ENCODE measurements around the gene RPL28. TPM values are rescaled to one million over a fixed set of nuclear protein-coding genes. Genes with fewer than 3 reads are reported as not detected.

The RPL28 gene
- total and polyA plus RNA-seq, 2 of the 13 experiments (the other 11 are each of a cell fraction or from before 2014, with no cell fraction given) = 105 to 420 TPM

DNA sequence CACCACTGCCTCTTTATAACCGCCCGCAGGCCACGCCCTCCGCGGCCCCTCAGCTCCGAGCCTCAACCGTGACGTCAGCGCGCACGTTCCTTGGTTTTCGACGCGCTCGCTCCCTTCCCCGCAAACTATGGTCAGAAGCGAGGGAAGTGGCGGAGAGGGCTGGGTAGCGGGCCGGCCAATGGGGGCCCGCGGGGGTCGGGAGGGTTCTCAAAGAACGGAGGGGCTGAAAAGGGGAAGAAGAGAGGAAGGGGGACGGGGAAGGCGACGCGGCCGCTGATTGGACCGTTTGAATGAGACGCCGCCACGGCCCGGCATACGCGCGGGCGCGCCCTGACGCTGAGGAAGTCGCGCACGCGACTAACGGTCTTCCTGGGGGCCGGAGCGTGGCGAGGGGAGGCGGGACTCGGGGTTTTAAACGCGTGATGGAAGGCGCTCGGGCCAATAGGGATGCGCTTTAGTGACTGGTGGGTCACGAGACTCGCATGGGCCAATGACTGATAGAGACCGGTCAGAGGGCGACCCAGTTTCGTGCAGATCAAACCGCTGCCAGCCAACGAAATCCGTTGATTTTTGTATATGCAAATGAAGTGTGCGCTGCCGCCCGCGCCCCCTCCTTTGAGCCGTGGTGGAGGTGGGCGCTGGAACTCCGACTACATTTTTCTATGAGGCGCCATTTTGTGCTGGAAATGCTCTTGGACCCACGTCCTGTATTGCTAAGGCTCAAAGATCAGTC is 22.2 kb downstream of the RPL28 start:
- WGBS (ENCODE audit: low lambda C conversion rate) = 47% methylated on average over 58 of the region's 72 CpGs
- DNase-seq (ENCODE audit: low spot score) = peak; percentile 83
- TF ChIP-seq TRIM24 (CRISPR knock-in tag; IDR thresholded peaks at IDR 0.05) (no peak), ZSCAN21 (CRISPR knock-in tag; IDR thresholded peaks at IDR 0.05; ENCODE audit: borderline replicate concordance) (no peak; the same call in 1 of the 2 replicates), SPEN (CRISPR knock-in tag; IDR thresholded peaks at IDR 0.05; ENCODE audit: low read depth) (no peak; the same call in none of the 2 replicates), ZNF232 (CRISPR knock-in tag; IDR thresholded peaks at IDR 0.05; ENCODE audit: borderline replicate concordance) (no peak), NR2F1 (CRISPR knock-in tag; IDR thresholded peaks at IDR 0.05) (no peak), NCOA5 (CRISPR knock-in tag; IDR thresholded peaks at IDR 0.05) (no peak), KDM4B (CRISPR knock-in tag; IDR thresholded peaks at IDR 0.05) (peak; percentile 34; the same call in 1 of the 2 replicates), ZFP41 (CRISPR knock-in tag; IDR thresholded peaks at IDR 0.05; ENCODE audit: borderline replicate concordance) (no peak), ZBTB20 (CRISPR knock-in tag; IDR thresholded peaks at IDR 0.05; ENCODE audit: borderline replicate concordance, low read depth) (no peak; the same call in 1 of the 2 replicates), SETDB1 (CRISPR knock-in tag; IDR thresholded peaks at IDR 0.05; ENCODE audit: borderline replicate concordance) (no peak), ATAD3A (CRISPR knock-in tag; IDR thresholded peaks at IDR 0.05) (no peak), ZNF766 (CRISPR knock-in tag; IDR thresholded peaks at IDR 0.05; ENCODE audit: borderline replicate concordance) (no peak), GTF2F1 (IDR thresholded peaks at IDR 0.05; ENCODE audit: low read length) (peak; percentile 93; the same call in 1 of the 2 replicates), HMGA1 (CRISPR knock-in tag; conservative IDR thresholded peaks at IDR 0.05) (no peak), ZFP1 (CRISPR knock-in tag; IDR thresholded peaks at IDR 0.05) (no peak), ZNF274 (CRISPR knock-in tag; IDR thresholded peaks at IDR 0.05) (no peak), ZNF292 (CRISPR knock-in tag; IDR thresholded peaks at IDR 0.05; ENCODE audit: borderline replicate concordance, low read depth) (no peak)
- TF ChIP-seq, protein P1, sequence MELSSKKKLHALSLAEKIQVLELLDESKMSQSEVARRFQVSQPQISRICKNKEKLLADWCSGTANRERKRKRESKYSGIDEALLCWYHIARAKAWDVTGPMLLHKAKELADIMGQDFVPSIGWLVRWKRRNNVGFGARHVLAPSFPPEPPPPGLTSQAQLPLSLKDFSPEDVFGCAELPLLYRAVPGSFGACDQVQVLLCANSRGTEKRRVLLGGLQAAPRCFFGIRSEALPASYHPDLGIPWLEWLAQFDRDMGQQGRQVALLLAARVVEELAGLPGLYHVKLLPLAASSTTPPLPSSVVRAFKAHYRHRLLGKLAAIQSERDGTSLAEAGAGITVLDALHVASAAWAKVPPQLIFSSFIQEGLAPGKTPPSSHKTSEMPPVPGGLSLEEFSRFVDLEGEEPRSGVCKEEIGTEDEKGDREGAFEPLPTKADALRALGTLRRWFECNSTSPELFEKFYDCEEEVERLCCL (CRISPR knock-in tag; IDR thresholded peaks at IDR 0.05; ENCODE audit: borderline replicate concordance) = no peak
- TF ChIP-seq, protein P2, sequence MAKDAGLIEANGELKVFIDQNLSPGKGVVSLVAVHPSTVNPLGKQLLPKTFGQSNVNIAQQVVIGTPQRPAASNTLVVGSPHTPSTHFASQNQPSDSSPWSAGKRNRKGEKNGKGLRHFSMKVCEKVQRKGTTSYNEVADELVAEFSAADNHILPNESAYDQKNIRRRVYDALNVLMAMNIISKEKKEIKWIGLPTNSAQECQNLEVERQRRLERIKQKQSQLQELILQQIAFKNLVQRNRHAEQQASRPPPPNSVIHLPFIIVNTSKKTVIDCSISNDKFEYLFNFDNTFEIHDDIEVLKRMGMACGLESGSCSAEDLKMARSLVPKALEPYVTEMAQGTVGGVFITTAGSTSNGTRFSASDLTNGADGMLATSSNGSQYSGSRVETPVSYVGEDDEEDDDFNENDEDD (CRISPR knock-in tag; IDR thresholded peaks at IDR 0.05; ENCODE audit: borderline replicate concordance) = peak; percentile 87
- TF ChIP-seq, protein P3, sequence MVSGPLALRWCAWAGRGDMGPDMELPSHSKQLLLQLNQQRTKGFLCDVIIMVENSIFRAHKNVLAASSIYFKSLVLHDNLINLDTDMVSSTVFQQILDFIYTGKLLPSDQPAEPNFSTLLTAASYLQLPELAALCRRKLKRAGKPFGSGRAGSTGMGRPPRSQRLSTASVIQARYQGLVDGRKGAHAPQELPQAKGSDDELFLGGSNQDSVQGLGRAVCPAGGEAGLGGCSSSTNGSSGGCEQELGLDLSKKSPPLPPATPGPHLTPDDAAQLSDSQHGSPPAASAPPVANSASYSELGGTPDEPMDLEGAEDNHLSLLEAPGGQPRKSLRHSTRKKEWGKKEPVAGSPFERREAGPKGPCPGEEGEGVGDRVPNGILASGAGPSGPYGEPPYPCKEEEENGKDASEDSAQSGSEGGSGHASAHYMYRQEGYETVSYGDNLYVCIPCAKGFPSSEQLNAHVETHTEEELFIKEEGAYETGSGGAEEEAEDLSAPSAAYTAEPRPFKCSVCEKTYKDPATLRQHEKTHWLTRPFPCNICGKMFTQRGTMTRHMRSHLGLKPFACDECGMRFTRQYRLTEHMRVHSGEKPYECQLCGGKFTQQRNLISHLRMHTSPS (CRISPR knock-in tag; IDR thresholded peaks at IDR 0.05; ENCODE audit: low read depth) = no peak

More for the DNA sequence above, 22.2 kb downstream of the RPL28 start:
- TSS peak; percentile 69 for BruUV-seq (replicated peaks)
- ATAC-seq (peak; percentile 86), FAIRE-seq (peak; percentile 18)
- in situ Hi-C loops (cut with HindIII; ENCODE audit: extremely low pct_ligation_motif_present, low pct_unique_long_range_greater_than_20kb) (loop anchor here (5.0 kb wide), 1 partner anchor 261 kb away; the partner anchor contains the start of gene TNNT1), intact Hi-C loops (cut with micrococcal nuclease; ENCODE audit: unreplicated experiment) (no loop called here)
- Histone ChIP-seq H3K79me2 (ENCODE audit: insufficient read depth, low read length) (peaks cover 16% of the 10 kb centered on the region), H3K4me3 (replicated peaks in 1 of 3; ENCODE audit: insufficient read depth in 1 of 3, low read depth in 2 of 3, low read length in 3 of 3) (peak overlapping the region; percentile 82 to 88 (median 83); a peak in 5 of 6 replicates), H3K4me1 (ENCODE audit: insufficient read depth, low read length) (peaks cover 26% of the 10 kb centered on the region), H3K9ac (ENCODE audit: insufficient read depth, low read depth, low read length) (peak overlapping the region; percentile 86), H3K36me3 (replicated peaks in 1 of 2; ENCODE audit: control insufficient read depth in 1 of 2, insufficient read depth in 2 of 2, low read length in 2 of 2) (peaks cover 6 to 16% of the 10 kb centered on the region in 2 experiments; a peak in 4 of 5 replicates), H3K9me3 (ENCODE audit: low read length) (no peaks in the 10 kb centered on the region), H3K27ac (ENCODE audit: extremely low read length, insufficient read depth, low read length) (peak overlapping the region; percentile 68), H4K20me1 (ENCODE audit: insufficient read depth, low read length) (no peaks in the 10 kb centered on the region), H2AFZ (ENCODE audit: low read length) (no peak overlapping the region), H3K4me2 (ENCODE audit: low read depth, low read length) (peak overlapping the region; percentile 57), H3K27me3 (ENCODE audit: control insufficient read depth in 1 of 2, insufficient read depth in 2 of 2, low read length in 2 of 2) (peaks cover 0 to 5% of the 10 kb centered on the region in 2 experiments; a peak in 1 of 5 replicates)
- POLR2A ChIA-PET = interaction anchor here (0.5 to 2.9 kb wide), 41 partner anchors 10 to 291 kb away, joined by 3 to 62 read pairs (median 5); partner anchors contain the start of genes DNAAF3, HSPBP1, ISOC2 and KMT5C
- CTCF ChIA-PET (ENCODE audit: low intra/inter-chr PET ratio, low total read pairs) = no interaction called here

Measured in HepG2 (cell line).